Thyroid gland (tissue), 4 donors: ENCODE measurements around the gene NPM1.

Source experiments
- CTCF ChIP-seq, 6 experiments: fragments of 200-600 bp in 3 of 6; fragments of 450-650 bp in 3 of 6; sonication (generic) in 3 of 6; IDR thresholded peaks; one replicate each; pipeline ENCODE4 v1.5.1; 2016 to 2019; ENCODE audit warnings: antibody characterized with exemption in 6 of 6, mild to moderate bottlenecking in 2 of 6, inconsistent platforms in 1 of 6, moderate library complexity in 1 of 6
- POLR2A ChIP-seq, 2 donors: fragments of 450-650 bp; IDR thresholded peaks; one replicate each; pipeline ENCODE4 v1.6.1; 2017; ENCODE audit warnings: antibody characterized with exemption in 2 of 2, mild to moderate bottlenecking in 2 of 2, moderate library complexity in 1 of 2

GRCh38 chr5:171421331-171422262 lies 33.9 kb downstream of the NPM1 start:
- TF ChIP-seq CTCF (IDR thresholded peaks at IDR 0.05) (no peak), POLR2A (IDR thresholded peaks at IDR 0.05) (no peak)
